ENCODE data around the gene DNAJC3. TPM values are rescaled to one million over a fixed set of nuclear protein-coding genes. Genes with fewer than 3 reads are reported as not detected.

DNAJC3 gene
- total RNA-seq, 1 donor from 2014 or later: 29.0 TPM

- TF ChIP-seq CTCF (conservative IDR thresholded peaks at IDR 0.05): no peak
- Mint-ChIP-seq H3K27me3 (peaks cover 16% of the 10 kb centered on the region), H3K27ac (no peak overlapping the region), H3K4me3 (peak overlapping the region; percentile 95), H3K36me3 (peaks cover 13% of the 10 kb centered on the region), H3K4me1 (ENCODE audit: unreplicated experiment) (peaks cover 18% of the 10 kb centered on the region), H3K9me3 (no peaks in the 10 kb centered on the region)
- DNase-seq (ENCODE audit: extremely low spot score, unreplicated experiment): peak; percentile 83
These were observed 32.9 kb upstream of the DNAJC3 start for GRCh38 chr13:95643936-95644598.

- Mint-ChIP-seq H3K27me3 (peaks cover 16% of the 10 kb centered on the region), H3K4me3 (peak within 1 kb of the TSS; percentile 95), H3K36me3 (peaks cover 13% of the 10 kb centered on the region), H3K9me3 (no peaks in the 10 kb centered on the region), H3K4me1 (ENCODE audit: unreplicated experiment) (peaks cover 18% of the 10 kb centered on the region), H3K27ac (peak within 1 kb of the TSS; percentile 22)
- no peak for TF ChIP-seq CTCF (conservative IDR thresholded peaks at IDR 0.05)
- no peak for DNase-seq (ENCODE audit: extremely low spot score, unreplicated experiment)
These were observed 32.3 kb upstream of the DNAJC3 start, which contains the start of gene DZIP1 for GRCh38 chr13:95644601-95645052. Gene DZIP1, minus strand, starts transcription at chr13:95644706. Its CDS starts 2,677 bp downstream, at chr13:95642029.

GRCh38 chr13:95647321-95647720 is 29.6 kb upstream of the DNAJC3 start:
- Mint-ChIP-seq H3K27me3 (peaks cover 9% of the 10 kb centered on the region), H3K36me3 (no peaks in the 10 kb centered on the region), H3K4me1 (ENCODE audit: unreplicated experiment) (peaks cover 13% of the 10 kb centered on the region), H3K9me3 (no peaks in the 10 kb centered on the region), H3K27ac (no peak overlapping the region), H3K4me3 (no peak overlapping the region)
- no peak for TF ChIP-seq CTCF (conservative IDR thresholded peaks at IDR 0.05)
- no peak for DNase-seq (ENCODE audit: extremely low spot score, unreplicated experiment)

- Mint-ChIP-seq H3K27ac (no peak overlapping the region), H3K4me1 (ENCODE audit: unreplicated experiment) (peaks cover 4% of the 10 kb centered on the region), H3K27me3 (peaks cover 6% of the 10 kb centered on the region), H3K9me3 (no peaks in the 10 kb centered on the region), H3K36me3 (no peaks in the 10 kb centered on the region), H3K4me3 (no peak overlapping the region)
- no peak for TF ChIP-seq CTCF (conservative IDR thresholded peaks at IDR 0.05)
- no peak for DNase-seq (ENCODE audit: extremely low spot score, unreplicated experiment)
These were observed 26.2 kb upstream of the DNAJC3 start for GRCh38 chr13:95650696-95651095.

- Mint-ChIP-seq H3K27ac (no peak overlapping the region), H3K9me3 (no peaks in the 10 kb centered on the region), H3K4me3 (no peak overlapping the region), H3K4me1 (ENCODE audit: unreplicated experiment) (peaks cover 4% of the 10 kb centered on the region), H3K36me3 (no peaks in the 10 kb centered on the region), H3K27me3 (peaks cover 6% of the 10 kb centered on the region)
- no peak for DNase-seq (ENCODE audit: extremely low spot score, unreplicated experiment)
- TF ChIP-seq CTCF (conservative IDR thresholded peaks at IDR 0.05): no peak
These were observed 24.6 kb upstream of the DNAJC3 start for GRCh38 chr13:95652244-95652764.
